Endothelial cell of umbilical vein (primary cell): ENCODE data around the gene TBC1D21. TPM values are rescaled to one million over a fixed set of nuclear protein-coding genes. Genes with fewer than 3 reads are reported as not detected.

Experiments
- BruUV-seq: library from RNA; stranded (reverse); fragments of 400-500 nt; replicated peaks from 2 replicates; lab custom pipeline; 2021; lab: Mats Ljungman, UMichigan
- CTCF ChIA-PET: fragments of 300-600, 350-600 bp; sonication (Branson Sonifier 250); formaldehyde crosslinking; loops from one replicate; lab custom pipeline; 2021; ENCODE audit warnings: antibody characterized with exemption, inconsistent platforms; lab: Charles Lee
- POLR2A ChIA-PET: fragments of 300-600, 350-600 bp; sonication (Branson Sonifier 250); formaldehyde crosslinking; loops from one replicate; lab custom pipeline; 2021; ENCODE audit warnings: antibody characterized with exemption, inconsistent platforms; lab: Charles Lee
- DNase-seq: peaks from one replicate; pipeline ENCODE4 v3.0.0-alpha.2; 2011; ENCODE audit warnings: low read depth, low spot score
- FAIRE-seq: peaks from 2 replicates; lab custom pipeline; 2011; peaks lifted over from hg19 to GRCh38; lab: Jason Lieb, UNC
- H2AFZ ChIP-seq: 2 replicates; pipeline ENCODE4 v1.6.0; 2012; ENCODE audit warnings: low read depth, low read length, control low read depth, inconsistent platforms
- H3K27ac ChIP-seq: 2 replicates; pipeline ENCODE4 v1.5.1; 2011; ENCODE audit warnings: low read depth, mild to moderate bottlenecking, control low read depth, low read length, moderate library complexity; ENCODE audit not compliant: insufficient read depth
- H3K27me3 ChIP-seq, 2 experiments: 2 replicates each; pipeline versions ENCODE4 v1.6.0 to v1.6.1; 2011; ENCODE audit warnings: low read length in 2 of 2, mixed read lengths in 1 of 2; ENCODE audit not compliant: control insufficient read depth in 2 of 2, insufficient read depth in 2 of 2
- H3K36me3 ChIP-seq, 2 experiments: 2 replicates in 1 of 2; 3 replicates in 1 of 2; pipeline ENCODE4 v1.5.1; 2011; ENCODE audit warnings: low read length in 2 of 2, mild to moderate bottlenecking in 1 of 2, moderate library complexity in 1 of 2; ENCODE audit not compliant: control insufficient read depth in 2 of 2, insufficient read depth in 2 of 2; ENCODE audit errors: extremely low read depth in 1 of 2
- H3K4me1 ChIP-seq: 3 replicates; pipeline ENCODE4 v1.5.1; 2011; ENCODE audit warnings: mild to moderate bottlenecking, low read length; ENCODE audit not compliant: control insufficient read depth, insufficient read depth; ENCODE audit errors: extremely low read depth
- H3K4me2 ChIP-seq: 2 replicates; pipeline ENCODE4 v1.6.1; 2011; ENCODE audit warnings: low read length, control low read depth, mixed read lengths; ENCODE audit not compliant: insufficient read depth
- H3K4me3 ChIP-seq, 3 experiments: fragments of 200-600 bp in 1 of 3; sonication (generic), shearing (Covaris generic) in 1 of 3; replicated peaks in 1 of 3; 2 replicates each; pipeline ENCODE4 v1.5.1; 2011 to 2016; ENCODE audit warnings: control low read depth in 3 of 3, low read length in 3 of 3, mild to moderate bottlenecking in 2 of 3, inconsistent platforms in 1 of 3, low read depth in 1 of 3, moderate library complexity in 1 of 3; ENCODE audit not compliant: insufficient read depth in 1 of 3
- H3K79me2 ChIP-seq: 2 replicates; pipeline ENCODE4 v1.6.0; 2012; ENCODE audit warnings: low read length, inconsistent platforms; ENCODE audit not compliant: control insufficient read depth, insufficient read depth
- H3K9ac ChIP-seq: replicated peaks from 2 replicates; pipeline ENCODE3; 2011; ENCODE audit warnings: low read length, control low read depth; ENCODE audit not compliant: insufficient read depth; ENCODE audit errors: extremely low read depth
- H3K9me1 ChIP-seq: replicated peaks from 3 replicates; pipeline ENCODE4 v1.6.0; 2011; ENCODE audit warnings: mild to moderate bottlenecking, low read length; ENCODE audit not compliant: control insufficient read depth, insufficient read depth; ENCODE audit errors: extremely low read depth
- H3K9me3 ChIP-seq: replicated peaks from 2 replicates; pipeline ENCODE4 v1.5.1; 2012; ENCODE audit warnings: low read length, inconsistent platforms; ENCODE audit not compliant: control insufficient read depth, insufficient read depth
- H4K20me1 ChIP-seq: replicated peaks from 2 replicates; pipeline ENCODE3; 2011; ENCODE audit warnings: mild to moderate bottlenecking, low read length; ENCODE audit not compliant: control insufficient read depth, insufficient read depth; ENCODE audit errors: extremely low read depth
- CTCF ChIP-seq, 2 donors: IDR thresholded peaks; 1 replicate in 1 of 2; 2 replicates in 1 of 2; pipeline ENCODE4 v1.5.1; 2011; ENCODE audit warnings: low read length in 2 of 2, mild to moderate bottlenecking in 2 of 2, moderate library complexity in 2 of 2, control low read depth in 1 of 2, inconsistent platforms in 1 of 2, low read depth in 1 of 2; ENCODE audit not compliant: insufficient read depth in 1 of 2; ENCODE audit errors: extremely low read depth in 1 of 2
- EZH2 ChIP-seq: IDR thresholded peaks from 2 replicates; pipeline ENCODE4 v1.6.1; 2012; ENCODE audit warnings: borderline replicate concordance, low read depth, mild to moderate bottlenecking, moderate library complexity, low read length, inconsistent platforms; ENCODE audit not compliant: severe bottlenecking
- FOS ChIP-seq: IDR thresholded peaks from 2 replicates; pipeline ENCODE4 v1.6.1; 2011; ENCODE audit warnings: mild to moderate bottlenecking, low read length, moderate library complexity, borderline replicate concordance; ENCODE audit not compliant: insufficient read depth
- GATA2 ChIP-seq: IDR thresholded peaks from 2 replicates; pipeline ENCODE4 v1.7.0; 2011; ENCODE audit warnings: low read depth, mild to moderate bottlenecking, moderate library complexity, mixed read lengths, low read length; ENCODE audit not compliant: insufficient read length, insufficient read depth
- JUN ChIP-seq: IDR thresholded peaks from 2 replicates; pipeline ENCODE4 v1.6.1; 2011; ENCODE audit warnings: borderline replicate concordance, low read depth; ENCODE audit not compliant: insufficient read length, insufficient read depth
- MAX ChIP-seq: IDR thresholded peaks from 2 replicates; pipeline ENCODE4 v1.6.1; 2011; ENCODE audit not compliant: insufficient read depth, insufficient read length
- MYC ChIP-seq: IDR thresholded peaks from one replicate; pipeline ENCODE4 v1.6.1; 2011; ENCODE audit warnings: mild to moderate bottlenecking, low read depth, low read length
- POLR2A ChIP-seq: IDR thresholded peaks from 2 replicates; pipeline ENCODE4 v1.6.1; 2012; ENCODE audit warnings: low read depth, mild to moderate bottlenecking, control low read depth, low read length
- POLR2AphosphoS5 ChIP-seq: IDR thresholded peaks from 2 replicates; pipeline ENCODE4 v1.6.1; 2012; ENCODE audit warnings: low read depth, mild to moderate bottlenecking, control low read depth, low read length, moderate library complexity; ENCODE audit not compliant: insufficient read depth
- dilution Hi-C: fragments of 300-500 bp; cut with MboI; formaldehyde crosslinking; loops from one replicate; pipeline ENCODE4 v1.15.0; 2019; ENCODE audit warnings: low sequenced_read_pairs; ENCODE audit not compliant: extremely low pct_ligation_motif_present
- intact Hi-C: fragments of 100-400 bp; cut with micrococcal nuclease; formaldehyde crosslinking; loops from one replicate; pipeline ENCODE4 v1.10.0; 2022
- polyA plus RNA-seq, 4 experiments: library from polyadenylated mRNA; depleted of rRNA in 3 of 4; stranded (reverse) in 3 of 4; unstranded in 1 of 4; fragments of >200 nt; gene quantifications; 2 replicates each; pipeline versions ENCODE4 v1.2.1 to v1.2.3, GENCODE V29; 2011 to 2012; ENCODE audit warnings: missing spikeins in 1 of 4
- total RNA-seq: library from RNA; stranded (reverse); gene quantifications from 2 replicates; pipeline ENCODE4 v1.2.3, GENCODE V29; 2021

Gene TBC1D21
- total and polyA plus RNA-seq, 2 donors (not counting 3 experiments of a cell fraction or from before 2014, with no cell fraction given), result not detected

- Histone ChIP-seq H3K27ac (no peak overlapping the region), H3K4me3 (no peak overlapping the region), H3K9me3 (no peaks in the 10 kb centered on the region), H3K9me1 (no peaks in the 10 kb centered on the region), H3K79me2 (no peaks in the 10 kb centered on the region), H2AFZ (no peak overlapping the region), H3K36me3 (no peaks in the 10 kb centered on the region), H4K20me1 (no peaks in the 10 kb centered on the region), H3K9ac (no peak overlapping the region), H3K4me1 (peaks cover 24% of the 10 kb centered on the region), H3K27me3 (no peaks in the 10 kb centered on the region), H3K4me2 (no peak overlapping the region)
- intact Hi-C loops, result no loop called here
- DNase-seq (no peak), FAIRE-seq (no peak)
- CTCF ChIA-PET, result interaction anchor here (0.7 to 4.4 kb wide), 13 partner anchors 8 to 372 kb away, joined by 3 to 29 read pairs (median 5); partner anchors contain the start of gene LOXL1
- POLR2A ChIA-PET, result interaction anchor here (1.4 kb wide), 1 partner anchor 9 kb away, joined by 3 read pairs; the partner anchor contains the start of gene LOXL1
- dilution Hi-C loops, result no loop called here
- TF ChIP-seq GATA2, result no peak
- no peak for TF ChIP-seq POLR2A
- TF ChIP-seq JUN, result no peak
- no peak for TF ChIP-seq EZH2
- TF ChIP-seq FOS, result no peak
- no peak for TF ChIP-seq MYC
- TF ChIP-seq POLR2AphosphoS5, result no peak
- TF ChIP-seq MAX, result no peak
- no peak for TF ChIP-seq CTCF (IDR thresholded peaks at IDR 0.05; ENCODE audit: extremely low read depth in 1 of 2, insufficient read depth in 1 of 2, low read depth in 1 of 2, low read length in 2 of 2)
- BruUV-seq, result no TSS peak
These were observed 62.2 kb downstream of the TBC1D21 start for GRCh38 chr15:73935547-73935946.
